Neuronal stem cell (in vitro differentiated cells): ENCODE results near the gene ZSWIM6.

ENCODE experiments used
- DNase-seq: peaks from one replicate; pipeline ENCODE4 v3.0.0-alpha.2; 2013; ENCODE audit warnings: low spot score
- H2AFZ ChIP-seq: one replicate; pipeline ENCODE4 v1.6.1; 2013; ENCODE audit warnings: mild to moderate bottlenecking, low read length, inconsistent platforms
- H2AK5ac ChIP-seq: 2 replicates; pipeline ENCODE4 v1.6.1; 2013; ENCODE audit warnings: low read depth, mild to moderate bottlenecking, inconsistent platforms, low read length, moderate library complexity, mixed read lengths
- H2BK120ac ChIP-seq: 2 replicates; pipeline ENCODE4 v1.6.1; 2013; ENCODE audit warnings: low read depth, mild to moderate bottlenecking, inconsistent platforms, low read length, moderate library complexity, mixed read lengths
- H2BK12ac ChIP-seq: one replicate; pipeline ENCODE4 v1.6.1; 2013; ENCODE audit warnings: low read length, inconsistent platforms
- H2BK15ac ChIP-seq: 2 replicates; pipeline ENCODE4 v1.6.1; 2013; ENCODE audit warnings: mild to moderate bottlenecking, low read length, inconsistent platforms, mixed read lengths
- H2BK5ac ChIP-seq: one replicate; pipeline ENCODE4 v1.6.1; 2013; ENCODE audit warnings: inconsistent platforms, mild to moderate bottlenecking, low read length, moderate library complexity
- H3K14ac ChIP-seq: one replicate; pipeline ENCODE4 v1.6.1; 2013; ENCODE audit warnings: low read length, inconsistent platforms
- H3K18ac ChIP-seq: 2 replicates; pipeline ENCODE4 v1.6.1; 2013; ENCODE audit warnings: low read length, inconsistent platforms
- H3K23ac ChIP-seq: 2 replicates; pipeline ENCODE4 v1.6.1; 2013; ENCODE audit warnings: low read depth, mild to moderate bottlenecking, mixed read lengths, low read length, inconsistent platforms; ENCODE audit not compliant: poor library complexity
- H3K27ac ChIP-seq: replicated peaks from 3 replicates; pipeline ENCODE4 v1.5.1; 2013; ENCODE audit warnings: low read length, inconsistent platforms
- H3K27me3 ChIP-seq, 3 experiments: 2 replicates each; pipeline ENCODE4 v1.6.1; 2013; ENCODE audit warnings: low read length in 3 of 3, mild to moderate bottlenecking in 2 of 3, inconsistent platforms in 1 of 3, low read depth in 1 of 3, mixed read lengths in 1 of 3, moderate library complexity in 1 of 3; ENCODE audit not compliant: control insufficient read depth in 3 of 3, insufficient read depth in 3 of 3
- H3K36me3 ChIP-seq, 2 donors: replicated peaks in 1 of 2; 2 replicates each; pipeline ENCODE4 v1.6.1; 2013; ENCODE audit warnings: low read length in 2 of 2; ENCODE audit not compliant: control insufficient read depth in 2 of 2, insufficient read depth in 2 of 2
- H3K4ac ChIP-seq: 2 replicates; pipeline ENCODE4 v1.6.1; 2013; ENCODE audit warnings: inconsistent platforms, mild to moderate bottlenecking, low read length, moderate library complexity
- H3K4me1 ChIP-seq, 2 donors: 1 replicate in 1 of 2; 2 replicates in 1 of 2; pipeline ENCODE4 v1.6.1; 2013; ENCODE audit warnings: low read length in 2 of 2, low read depth in 1 of 2; ENCODE audit not compliant: control insufficient read depth in 2 of 2, insufficient read depth in 1 of 2
- H3K4me2 ChIP-seq: one replicate; pipeline ENCODE4 v1.6.1; 2013; ENCODE audit warnings: mild to moderate bottlenecking, low read length, inconsistent platforms; ENCODE audit not compliant: insufficient read depth, poor library complexity, severe bottlenecking
- H3K4me3 ChIP-seq, 2 donors: 2 replicates each; pipeline ENCODE4 v1.5.1; 2013; ENCODE audit warnings: low read length in 2 of 2, mild to moderate bottlenecking in 2 of 2, inconsistent platforms in 1 of 2, moderate library complexity in 1 of 2
- H3K79me1 ChIP-seq: one replicate; pipeline ENCODE4 v1.6.1; 2013; ENCODE audit warnings: low read depth, mild to moderate bottlenecking, inconsistent platforms, low read length, moderate library complexity
- H3K9ac ChIP-seq: one replicate; pipeline ENCODE4 v1.6.1; 2013; ENCODE audit warnings: mild to moderate bottlenecking, low read depth, low read length, inconsistent platforms; ENCODE audit not compliant: poor library complexity
- H3K9me3 ChIP-seq, 2 donors: replicated peaks in 1 of 2; 2 replicates each; pipeline versions ENCODE3 to v1.6.1; 2013; ENCODE audit warnings: low read length in 2 of 2, mild to moderate bottlenecking in 2 of 2, inconsistent platforms in 1 of 2, low read depth in 1 of 2, mixed read lengths in 1 of 2, moderate library complexity in 1 of 2; ENCODE audit not compliant: control insufficient read depth in 2 of 2, insufficient read depth in 1 of 2
- H4K8ac ChIP-seq: one replicate; pipeline ENCODE4 v1.6.1; 2013; ENCODE audit warnings: low read depth, mild to moderate bottlenecking, inconsistent platforms, low read length, moderate library complexity
- H4K91ac ChIP-seq: one replicate; pipeline ENCODE4 v1.6.1; 2013; ENCODE audit warnings: low read length, low read depth, mild to moderate bottlenecking, inconsistent platforms; ENCODE audit not compliant: poor library complexity
- WGBS, 2 donors: extraction: QIAGEN DNeasy Blood & Tissue Kit; methylation state at CpG; one replicate each; pipeline ENCODE4 v1.1.7; 2013; ENCODE audit warnings: missing lambda C conversion rate in 2 of 2, mixed read lengths in 1 of 2; ENCODE audit not compliant: insufficient read length in 2 of 2, insufficient replicate concordance in 1 of 2; ENCODE audit errors: extremely low coverage in 2 of 2; 5-methylcytosine and 5-hydroxymethylcytosine counted together

ZSWIM6 gene

DNA sequence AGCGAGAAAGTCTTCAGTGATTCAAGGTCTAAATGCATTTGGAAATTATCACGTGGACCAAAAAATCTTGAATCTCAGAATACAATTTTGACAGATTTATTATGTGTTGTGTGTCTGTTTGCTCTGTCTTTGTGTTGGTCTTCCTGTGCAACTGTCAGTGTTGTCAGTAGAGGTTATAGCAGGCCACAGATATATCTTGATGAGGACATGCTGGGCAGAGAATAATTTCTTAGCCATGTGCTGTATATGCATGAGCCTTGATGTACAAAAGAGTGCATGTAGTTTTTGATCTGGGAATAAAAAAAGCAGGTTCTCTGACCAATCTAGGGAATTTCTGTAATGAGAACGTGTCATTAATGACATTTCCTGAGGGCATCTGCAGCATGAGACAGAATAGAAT, 57.6 kb downstream of the ZSWIM6 start:
- no CpG with 5 or more reads among the region's 3 CpGs for WGBS, 2 donors
- peaks cover 8 to 61% of the 10 kb centered on the region in 2 donors for H3K36me3 ChIP-seq
- no peak overlapping the region for H2BK120ac ChIP-seq

DNA sequence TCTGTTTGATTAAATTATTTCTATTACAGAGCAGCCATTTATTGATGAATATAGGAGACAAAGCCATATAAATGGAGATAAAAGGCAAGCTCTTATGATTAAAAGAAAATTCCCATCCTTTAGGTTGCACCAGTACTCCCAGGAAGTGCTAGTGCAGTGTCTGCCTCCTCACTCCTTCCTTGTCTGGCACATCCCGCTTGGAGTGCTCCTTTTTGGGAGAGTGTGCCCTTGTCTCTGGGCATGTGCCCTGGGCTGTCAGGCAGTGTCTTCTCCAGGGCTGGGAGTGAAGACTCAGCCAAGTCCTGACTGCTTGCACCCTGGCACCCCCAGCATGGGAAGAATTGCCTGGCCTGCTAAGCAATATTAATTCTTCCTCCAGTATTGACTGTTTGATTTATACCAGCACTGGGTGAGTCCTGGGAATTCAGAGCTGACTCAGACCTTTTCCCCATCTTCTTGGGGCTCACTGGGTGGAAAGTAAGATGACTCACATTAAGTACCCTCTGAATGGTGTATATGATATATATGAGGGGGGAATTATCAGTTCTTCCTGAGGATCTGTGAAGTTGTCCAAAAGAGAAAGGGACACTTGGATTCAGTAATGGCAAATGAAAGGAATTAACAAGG, 62.1 kb downstream of the ZSWIM6 start:
- H3K4ac ChIP-seq, result no peak overlapping the region
- H3K36me3 ChIP-seq, result peaks cover 8 to 79% of the 10 kb centered on the region in 2 donors
- H3K9me3 ChIP-seq, result peaks cover 3 to 47% of the 10 kb centered on the region in 2 donors
- no peak for DNase-seq
- no peak overlapping the region for H4K8ac ChIP-seq
- WGBS, 2 donors, result no CpG with 5 or more reads among the region's 1 CpG
- H2BK12ac ChIP-seq, result no peak overlapping the region
- H3K9ac ChIP-seq, result no peak overlapping the region
- H3K4me2 ChIP-seq, result no peak overlapping the region
- peak overlapping the region in 1 of 2 donors; percentile 70 for H3K4me3 ChIP-seq
- H3K27me3 ChIP-seq, result peaks cover 0 to 2% (median 0%) of the 10 kb centered on the region in 3 experiments
- no peaks in the 10 kb centered on the region for H3K4me1 ChIP-seq
- H3K79me1 ChIP-seq, result peaks cover 14% of the 10 kb centered on the region
- H2BK5ac ChIP-seq, result no peak overlapping the region
- no peak overlapping the region for H4K91ac ChIP-seq
- peak overlapping the region; percentile 76 for H3K18ac ChIP-seq
- no peak overlapping the region for H3K23ac ChIP-seq
- H3K27ac ChIP-seq, result no peak overlapping the region
- no peak overlapping the region for H2BK15ac ChIP-seq
- no peak overlapping the region for H2BK120ac ChIP-seq
- H3K14ac ChIP-seq, result peak overlapping the region; percentile 98
- no peak overlapping the region for H2AFZ ChIP-seq
- H2AK5ac ChIP-seq, result no peak overlapping the region

More for the DNA sequence above, 57.6 kb downstream of the ZSWIM6 start:
- H2BK12ac ChIP-seq, result no peak overlapping the region
- no peak overlapping the region for H3K14ac ChIP-seq
- no peak overlapping the region for H3K4me2 ChIP-seq
- H2AFZ ChIP-seq, result no peak overlapping the region
- H2BK15ac ChIP-seq, result no peak overlapping the region
- no peak overlapping the region for H3K4me3 ChIP-seq
- H3K23ac ChIP-seq, result no peak overlapping the region
- peaks cover 0 to 2% (median 0%) of the 10 kb centered on the region in 3 experiments for H3K27me3 ChIP-seq
- H2AK5ac ChIP-seq, result no peak overlapping the region
- no peak overlapping the region for H3K4ac ChIP-seq
- no peak overlapping the region for H4K8ac ChIP-seq
- no peak overlapping the region for H4K91ac ChIP-seq
- H3K79me1 ChIP-seq, result peaks cover 14% of the 10 kb centered on the region
- H3K4me1 ChIP-seq, result peaks cover 0 to 8% of the 10 kb centered on the region in 2 donors
- H3K27ac ChIP-seq, result no peak overlapping the region
- H3K9me3 ChIP-seq, result peaks cover 1 to 18% of the 10 kb centered on the region in 2 donors
- DNase-seq, result no peak
- no peak overlapping the region for H3K18ac ChIP-seq
- no peak overlapping the region for H3K9ac ChIP-seq
- no peak overlapping the region for H2BK5ac ChIP-seq

DNA sequence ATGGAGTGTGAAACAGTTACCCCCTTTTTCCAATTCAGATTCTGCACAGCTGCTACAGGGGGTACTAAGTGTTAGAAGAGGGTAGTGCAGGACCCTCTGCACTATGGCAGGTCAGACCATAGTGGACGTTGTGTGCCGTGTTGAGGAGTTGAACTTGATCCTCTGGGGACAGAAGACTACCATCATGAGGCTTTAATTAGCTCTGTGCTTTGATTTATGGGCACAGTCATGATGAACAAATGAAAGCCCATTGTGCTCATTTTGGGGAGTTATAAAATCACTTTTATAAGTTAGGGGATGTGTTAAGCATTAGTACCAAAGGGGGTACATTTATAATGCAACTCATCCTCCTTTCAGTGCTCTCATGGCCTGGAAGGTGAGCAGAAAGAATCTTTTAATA, 62.7 kb downstream of the ZSWIM6 start:
- WGBS, 2 donors, result no CpG with 5 or more reads among the region's 2 CpGs
- H3K4me3 ChIP-seq, result no peak overlapping the region
- no peak overlapping the region for H2BK15ac ChIP-seq
- H4K91ac ChIP-seq, result no peak overlapping the region
- peaks cover 0 to 2% (median 0%) of the 10 kb centered on the region in 3 experiments for H3K27me3 ChIP-seq
- H3K9ac ChIP-seq, result no peak overlapping the region
- H3K4me1 ChIP-seq, result no peaks in the 10 kb centered on the region
- no peak overlapping the region for H2BK12ac ChIP-seq
- peaks cover 15% of the 10 kb centered on the region for H3K79me1 ChIP-seq
- no peak overlapping the region for H3K4ac ChIP-seq
- no peak overlapping the region for H3K23ac ChIP-seq
- H2BK5ac ChIP-seq, result no peak overlapping the region
- no peak overlapping the region for H3K18ac ChIP-seq
- no peak overlapping the region for H3K4me2 ChIP-seq
- no peak overlapping the region for H2BK120ac ChIP-seq
- DNase-seq, result no peak
- H2AFZ ChIP-seq, result no peak overlapping the region
- H3K27ac ChIP-seq, result no peak overlapping the region
- H3K14ac ChIP-seq, result no peak overlapping the region
- no peak overlapping the region for H2AK5ac ChIP-seq
- no peak overlapping the region for H4K8ac ChIP-seq
- peaks cover 8 to 80% of the 10 kb centered on the region in 2 donors for H3K36me3 ChIP-seq
- H3K9me3 ChIP-seq, result peaks cover 3 to 50% of the 10 kb centered on the region in 2 donors

DNA sequence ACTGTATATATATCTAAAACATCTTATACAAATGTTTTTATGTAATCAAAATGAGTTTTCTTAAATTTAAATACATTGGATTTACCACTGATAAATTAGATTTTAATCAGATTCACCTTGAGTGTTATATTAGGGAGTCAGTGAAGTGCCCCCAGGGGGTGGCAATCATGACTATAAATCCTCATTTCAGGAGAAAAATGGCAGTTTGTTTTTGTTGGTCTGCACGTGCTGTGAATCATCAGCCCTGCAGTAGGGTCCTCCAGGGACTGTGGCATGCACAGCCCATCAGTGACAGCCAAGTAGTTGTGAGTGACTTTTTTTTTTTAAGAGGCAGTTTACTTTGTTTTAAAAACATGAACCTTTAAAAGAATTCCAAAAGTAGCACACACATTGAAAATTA, 65.2 kb downstream of the ZSWIM6 start:
- Histone ChIP-seq H4K91ac (no peak overlapping the region), H3K18ac (no peak overlapping the region), H4K8ac (no peak overlapping the region), H3K4me3 (no peak overlapping the region), H2AFZ (no peak overlapping the region), H3K27me3 (peaks cover 0 to 2% (median 0%) of the 10 kb centered on the region in 3 experiments), H2BK5ac (no peak overlapping the region), H2BK15ac (no peak overlapping the region), H2AK5ac (no peak overlapping the region), H3K9ac (no peak overlapping the region), H2BK12ac (no peak overlapping the region), H3K14ac (no peak overlapping the region), H3K79me1 (peaks cover 8% of the 10 kb centered on the region), H3K4ac (no peak overlapping the region), H2BK120ac (no peak overlapping the region), H3K9me3 (peaks cover 2 to 39% of the 10 kb centered on the region in 2 donors), H3K4me1 (peaks cover 3 to 10% of the 10 kb centered on the region in 2 donors), H3K4me2 (no peak overlapping the region), H3K27ac (no peak overlapping the region), H3K36me3 (peaks cover 1 to 58% of the 10 kb centered on the region in 2 donors), H3K23ac (no peak overlapping the region)
- no CpG with 5 or more reads among the region's 1 CpG for WGBS, 2 donors
- no peak for DNase-seq
